GM19023 (cell line): ENCODE measurements around the gene ZNF488.
"Not testable (repeated sequence)": the region's sequence is repeated elsewhere in the genome, so short reads cannot be mapped to it uniquely, and the experiment has no call there.

Source experiments
- ATAC-seq: cut with Tn5 transposase; IDR thresholded peaks from one replicate; pipeline ENCODE4 v1.9.1; 2021; ENCODE audit warnings: mild to moderate bottlenecking, moderate library complexity; ENCODE audit not compliant: unreplicated experiment

The ZNF488 gene

GRCh38 chr10:47410271-47410670, 26.2 kb upstream of the ZNF488 start:
- no peak for ATAC-seq

DNA sequence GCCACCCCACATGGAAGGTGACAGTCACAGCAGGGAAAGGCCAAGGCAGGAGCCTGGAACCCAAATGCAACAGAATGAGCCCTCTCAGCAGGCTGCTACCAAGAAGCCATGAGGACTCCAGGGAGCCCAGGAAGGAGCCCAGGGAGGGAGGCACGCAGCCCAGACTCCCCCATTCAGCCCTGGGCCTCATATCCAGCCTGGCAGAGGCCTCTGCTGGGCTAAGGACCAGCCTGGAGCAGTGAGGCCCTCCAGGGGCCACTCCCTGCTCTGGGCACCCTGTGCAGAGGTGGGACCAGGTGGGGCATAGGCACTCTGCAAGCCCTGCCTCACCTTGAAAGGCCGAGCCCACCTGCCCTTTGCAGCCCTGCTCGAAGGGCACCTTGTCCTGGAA, 25.8 kb upstream of the ZNF488 start:
- no peak for ATAC-seq

DNA sequence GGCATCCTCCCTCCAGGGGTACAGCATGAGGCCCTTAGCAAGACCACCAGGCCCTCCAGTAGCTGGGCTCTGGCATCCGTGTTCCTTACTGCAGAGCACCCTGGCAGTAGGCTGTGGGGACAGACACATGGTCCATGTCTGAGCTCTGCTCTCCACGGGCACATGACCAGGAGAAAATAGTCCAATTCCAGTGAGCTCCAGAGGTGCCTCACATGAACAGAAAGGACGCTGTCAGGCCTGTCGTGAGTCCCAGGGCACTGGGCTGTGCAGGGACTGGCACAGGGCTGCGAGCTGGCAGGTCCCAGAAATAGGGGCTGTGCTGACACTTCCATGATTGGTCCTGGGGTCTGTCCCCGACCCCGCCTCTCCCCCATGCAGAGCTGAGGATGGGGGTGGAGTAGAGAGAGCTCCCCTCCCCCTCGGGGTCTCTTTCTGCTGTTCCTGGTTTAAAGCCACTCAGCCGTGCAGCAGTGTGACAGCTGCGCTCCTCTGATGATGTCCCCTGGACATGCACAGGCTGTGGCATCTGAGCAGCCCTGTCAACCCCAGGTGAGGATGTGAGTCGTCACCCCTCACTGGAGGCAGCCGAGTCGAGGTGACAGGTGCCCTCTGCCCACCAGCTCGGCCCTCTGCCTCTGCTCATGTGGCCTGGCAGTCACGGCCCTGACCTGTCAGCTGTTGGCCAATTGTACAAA, 25.2 kb upstream of the ZNF488 start:
- ATAC-seq = no peak

DNA sequence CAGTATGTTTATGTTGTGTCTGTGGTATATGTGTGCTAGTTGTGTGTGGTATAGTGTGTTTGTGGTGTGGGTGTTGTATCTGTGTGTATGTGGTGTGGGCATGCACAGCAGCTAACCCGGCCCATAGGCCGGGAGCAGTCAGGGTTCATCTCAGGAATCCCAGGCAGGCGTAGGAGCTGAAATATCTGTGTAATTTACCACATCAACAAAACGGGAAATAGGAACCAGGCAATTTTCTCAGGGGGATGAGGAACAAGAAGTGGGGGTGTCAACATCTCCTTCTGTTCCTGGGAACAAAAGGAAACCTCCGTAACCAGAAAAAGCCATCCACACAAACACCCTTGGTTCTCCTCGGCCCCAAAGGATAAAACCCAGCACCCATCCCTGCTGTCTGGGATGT, 24.5 kb upstream of the ZNF488 start:
- no peak for ATAC-seq

GRCh38 chr10:47406870-47407691, 23.0 kb upstream of the ZNF488 start:
- ATAC-seq = no peak

GRCh38 chr10:47406548-47406869, 22.4 kb upstream of the ZNF488 start:
- ATAC-seq = no peak

GRCh38 chr10:47405857-47406547, 21.9 kb upstream of the ZNF488 start:
- no peak for ATAC-seq

- ATAC-seq = no peak
Observed at GRCh38 chr10:47404937-47405336, 20.8 kb upstream of the ZNF488 start.

GRCh38 chr10:47404446-47404845, 20.4 kb upstream of the ZNF488 start:
- no peak for ATAC-seq

GRCh38 chr10:47403446-47404318, 19.6 kb upstream of the ZNF488 start:
- ATAC-seq = no peak

DNA sequence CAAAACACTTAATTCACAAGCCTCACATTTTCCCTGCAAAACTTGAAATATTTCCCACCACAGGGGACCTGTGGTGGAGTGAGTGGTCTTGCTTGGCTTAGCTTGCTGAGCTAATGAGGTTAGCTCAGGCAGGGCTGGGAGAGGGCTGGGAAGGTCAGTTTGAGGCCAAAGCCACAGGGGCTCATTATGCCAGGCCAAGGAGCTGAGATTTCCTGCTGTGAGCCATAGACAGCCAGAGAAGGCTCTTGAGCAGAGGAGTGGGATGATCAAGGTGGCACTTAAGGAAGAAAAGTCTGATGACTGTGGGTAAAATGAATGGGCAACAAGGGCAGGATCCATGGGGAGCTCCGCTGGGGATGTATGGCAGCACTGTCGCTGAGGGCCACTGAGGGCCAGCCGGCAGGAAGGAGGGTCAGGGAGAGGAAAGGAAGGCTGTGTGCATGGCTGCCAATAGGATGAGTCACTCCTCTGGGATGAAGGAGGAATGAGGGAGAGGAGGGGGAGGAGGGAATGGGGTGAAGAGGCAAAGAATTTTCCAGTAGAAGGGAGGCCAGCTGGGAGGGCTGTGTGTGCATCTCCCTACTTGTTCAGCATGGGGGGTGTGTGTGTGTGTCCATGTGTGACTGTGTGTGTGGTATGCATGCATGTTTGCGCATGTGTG, 18.7 kb upstream of the ZNF488 start:
- no peak for ATAC-seq

DNA sequence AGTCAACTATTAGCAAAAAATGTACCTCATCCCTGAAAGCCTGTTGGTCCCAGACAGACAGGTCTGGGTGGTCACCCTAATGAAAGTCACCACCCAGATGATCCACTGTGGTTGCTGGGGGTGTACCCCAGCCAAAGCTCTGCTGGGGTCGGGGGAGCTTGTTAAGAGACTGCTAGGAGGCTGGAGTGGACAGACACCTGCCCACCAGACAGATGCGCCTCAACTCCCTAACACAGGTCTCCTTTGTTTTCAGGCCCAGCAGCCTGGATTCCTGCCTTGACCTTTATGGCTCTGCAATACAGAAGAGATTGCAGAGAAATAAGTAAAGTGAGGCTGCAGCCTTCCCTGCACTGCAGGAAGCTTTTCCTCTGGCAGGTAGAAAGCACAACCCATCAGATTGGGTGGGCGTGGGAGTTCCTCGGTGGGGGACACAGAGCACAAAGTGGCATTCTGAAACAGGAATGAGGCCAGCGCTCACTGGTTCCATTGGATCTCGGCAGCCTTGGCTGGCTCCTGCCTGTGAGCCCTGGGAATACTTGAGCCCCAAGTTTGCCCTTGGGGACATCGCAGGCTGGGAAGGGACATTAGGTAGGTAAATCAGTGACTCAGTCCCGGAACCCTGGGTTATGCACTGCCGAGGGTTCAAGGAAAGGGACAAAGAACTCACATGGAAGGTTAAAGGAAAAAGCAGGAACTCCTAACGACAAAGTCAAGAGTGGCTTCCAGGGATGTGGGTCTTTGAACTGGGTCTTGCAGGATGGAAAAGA, 18.0 kb upstream of the ZNF488 start:
- no peak for ATAC-seq

- ATAC-seq = no peak
Observed at GRCh38 chr10:47401210-47401609, 17.1 kb upstream of the ZNF488 start.

GRCh38 chr10:47400786-47401185, 16.7 kb upstream of the ZNF488 start:
- no peak for ATAC-seq

DNA sequence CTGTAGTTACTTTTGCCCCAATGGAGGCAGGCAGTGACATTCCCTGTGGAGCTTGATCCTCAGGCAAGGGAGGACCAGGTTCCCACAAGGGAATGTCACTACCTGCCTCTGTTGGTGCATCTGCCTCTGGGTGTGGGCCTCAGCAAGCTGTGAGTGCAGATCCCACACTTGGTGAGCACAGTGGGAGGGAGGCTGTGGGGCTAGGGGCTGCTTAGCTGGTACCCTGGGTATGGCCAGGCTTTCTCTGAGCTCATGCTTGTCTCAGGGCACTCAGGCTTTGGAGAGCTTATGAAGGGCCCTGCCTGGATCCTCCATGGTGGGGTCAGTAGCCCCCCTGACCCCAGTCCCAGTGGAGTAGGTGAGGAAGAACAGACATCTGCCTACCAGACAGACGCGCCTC, 16.2 kb upstream of the ZNF488 start:
- no peak for ATAC-seq

DNA sequence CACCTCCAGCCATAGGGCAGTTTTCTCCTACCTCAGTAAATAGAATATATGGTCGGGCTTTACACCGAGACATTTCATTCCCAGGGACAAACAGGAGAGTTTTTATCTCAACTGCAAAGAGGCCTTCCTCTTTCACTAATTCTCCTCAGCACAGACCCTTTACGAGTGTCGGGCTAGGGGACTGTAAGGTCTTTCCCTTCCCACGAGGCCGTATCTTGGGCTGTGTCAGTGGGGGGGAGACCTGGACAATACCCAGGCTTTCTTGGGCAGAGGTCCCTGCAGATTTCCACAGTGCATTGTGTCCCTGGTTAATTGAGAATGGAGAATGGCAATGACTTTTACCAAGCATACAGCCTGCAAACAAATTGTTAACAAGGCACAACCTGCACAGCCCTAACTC, 13.2 kb upstream of the ZNF488 start:
- no peak for ATAC-seq

- no peak for ATAC-seq
Observed at GRCh38 chr10:47396311-47396717, 12.2 kb upstream of the ZNF488 start.

GRCh38 chr10:47389619-47390018, 5.5 kb upstream of the ZNF488 start:
- ATAC-seq = no peak

- ATAC-seq = no peak
Observed at GRCh38 chr10:47388879-47389278, 4.8 kb upstream of the ZNF488 start.

- not testable (repeated sequence) for ATAC-seq
Observed at GRCh38 chr10:47386104-47386503, 2.0 kb upstream of the ZNF488 start.
